ENCODE results near the gene DCPS. TPM values are rescaled to one million over a fixed set of nuclear protein-coding genes. Genes with fewer than 3 reads are reported as not detected.
A peak's percentile ranks its signal among the peaks of the same experiment; 100 is the strongest.

DCPS gene
- total RNA-seq, 1 experiment from 2014 or later, result 34.8 TPM

DNA sequence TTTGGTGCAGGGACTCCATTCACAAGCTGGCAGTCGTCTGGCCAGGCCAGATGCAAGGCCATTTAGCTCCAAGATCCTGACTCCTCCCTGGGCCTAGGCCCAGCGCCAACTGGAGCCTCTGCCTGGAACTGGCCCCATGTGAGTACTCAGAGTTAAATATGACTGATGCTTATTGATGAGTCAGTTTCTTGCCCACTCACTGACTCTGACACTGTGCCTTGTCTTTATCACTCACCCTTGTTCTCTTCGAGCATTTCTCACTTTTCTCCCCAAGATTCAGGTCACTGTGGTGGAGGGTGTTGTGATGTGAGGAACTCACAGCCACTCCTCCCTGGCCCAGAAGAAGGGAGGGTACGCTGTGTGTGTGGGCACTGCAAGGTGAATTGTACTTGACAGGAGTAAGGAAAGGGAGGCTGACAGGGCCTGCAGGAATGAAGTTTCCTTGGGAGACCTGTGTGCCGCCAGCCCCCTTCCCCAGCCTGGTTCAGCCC, 28.4 kb downstream of the DCPS start:
- TF ChIP-seq TCF7L2 (IDR thresholded peaks at IDR 0.05; ENCODE audit: low read depth, low read length), result no peak
- TF ChIP-seq, protein P1, sequence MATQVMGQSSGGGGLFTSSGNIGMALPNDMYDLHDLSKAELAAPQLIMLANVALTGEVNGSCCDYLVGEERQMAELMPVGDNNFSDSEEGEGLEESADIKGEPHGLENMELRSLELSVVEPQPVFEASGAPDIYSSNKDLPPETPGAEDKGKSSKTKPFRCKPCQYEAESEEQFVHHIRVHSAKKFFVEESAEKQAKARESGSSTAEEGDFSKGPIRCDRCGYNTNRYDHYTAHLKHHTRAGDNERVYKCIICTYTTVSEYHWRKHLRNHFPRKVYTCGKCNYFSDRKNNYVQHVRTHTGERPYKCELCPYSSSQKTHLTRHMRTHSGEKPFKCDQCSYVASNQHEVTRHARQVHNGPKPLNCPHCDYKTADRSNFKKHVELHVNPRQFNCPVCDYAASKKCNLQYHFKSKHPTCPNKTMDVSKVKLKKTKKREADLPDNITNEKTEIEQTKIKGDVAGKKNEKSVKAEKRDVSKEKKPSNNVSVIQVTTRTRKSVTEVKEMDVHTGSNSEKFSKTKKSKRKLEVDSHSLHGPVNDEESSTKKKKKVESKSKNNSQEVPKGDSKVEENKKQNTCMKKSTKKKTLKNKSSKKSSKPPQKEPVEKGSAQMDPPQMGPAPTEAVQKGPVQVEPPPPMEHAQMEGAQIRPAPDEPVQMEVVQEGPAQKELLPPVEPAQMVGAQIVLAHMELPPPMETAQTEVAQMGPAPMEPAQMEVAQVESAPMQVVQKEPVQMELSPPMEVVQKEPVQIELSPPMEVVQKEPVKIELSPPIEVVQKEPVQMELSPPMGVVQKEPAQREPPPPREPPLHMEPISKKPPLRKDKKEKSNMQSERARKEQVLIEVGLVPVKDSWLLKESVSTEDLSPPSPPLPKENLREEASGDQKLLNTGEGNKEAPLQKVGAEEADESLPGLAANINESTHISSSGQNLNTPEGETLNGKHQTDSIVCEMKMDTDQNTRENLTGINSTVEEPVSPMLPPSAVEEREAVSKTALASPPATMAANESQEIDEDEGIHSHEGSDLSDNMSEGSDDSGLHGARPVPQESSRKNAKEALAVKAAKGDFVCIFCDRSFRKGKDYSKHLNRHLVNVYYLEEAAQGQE (IDR thresholded peaks at IDR 0.05; ENCODE audit: insufficient read depth in 1 of 2, low read depth in 2 of 2, low read length in 1 of 2), result no peak
- no peak for TF ChIP-seq CTCF (IDR thresholded peaks at IDR 0.05)
- no peak for TF ChIP-seq POLR2AphosphoS5 (IDR thresholded peaks at IDR 0.05; ENCODE audit: low read depth, low read length)
- no peak for TF ChIP-seq SIN3A (IDR thresholded peaks at IDR 0.05; ENCODE audit: borderline replicate concordance, insufficient read depth, low read depth, low read length)
- ATAC-seq (peak; percentile 20; the same call in 1 of the 2 replicates), DNase-seq (ENCODE audit: low read depth, low spot score) (no peak)
- ChIA-PET CTCF (no interaction called here), POLR2A (no interaction called here)
- intact Hi-C loops (cut with micrococcal nuclease; ENCODE audit: unreplicated experiment), result no loop called here
- no peaks in the 10 kb centered on the region for H3K9me3 ChIP-seq (ENCODE audit: control insufficient read depth, insufficient read depth, low read depth, low read length)
- H3K36me3 ChIP-seq (ENCODE audit: control insufficient read depth, insufficient read depth, low read length), result no peaks in the 10 kb centered on the region; the same call in 1 of the 2 replicates
- H3K27me3 ChIP-seq (ENCODE audit: control insufficient read depth, insufficient read depth, low read length), result no peaks in the 10 kb centered on the region
- H3K4me1 ChIP-seq (ENCODE audit: control insufficient read depth, insufficient read depth, low read length), result no peaks in the 10 kb centered on the region; the same call in 1 of the 2 replicates
- no TSS peak for BruUV-seq (replicated peaks)
- H3K4me3 ChIP-seq (ENCODE audit: low read depth in 2 of 2, low read length in 2 of 2), result no peak overlapping the region
- no peak overlapping the region for H3K27ac ChIP-seq (ENCODE audit: low read length)
- in situ Hi-C loops (cut with HindIII; ENCODE audit: low pct_unique_long_range_greater_than_20kb, low sequenced_read_pairs), result no loop called here

DNA sequence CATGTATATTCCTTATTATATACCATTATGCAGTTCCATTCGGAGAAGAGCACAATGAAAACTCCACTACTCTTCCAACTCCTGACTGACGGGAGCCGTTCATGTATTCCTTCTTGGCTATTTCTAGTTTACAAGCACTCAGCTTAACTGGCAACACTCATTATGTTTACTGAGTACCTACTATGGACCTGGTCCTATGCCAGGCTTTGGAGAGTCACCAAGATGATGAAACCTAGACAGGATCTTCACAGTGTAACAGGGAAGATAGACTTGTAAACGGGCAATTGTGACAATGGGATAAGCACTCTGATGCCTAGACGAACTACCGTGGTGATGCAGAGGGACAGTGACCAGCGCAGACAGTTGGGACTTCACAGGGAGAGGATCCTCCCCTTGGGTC, 29.3 kb downstream of the DCPS start:
- no peak overlapping the region for H3K27ac ChIP-seq (ENCODE audit: low read length)
- DNase-seq (ENCODE audit: low read depth, low spot score) (no peak), ATAC-seq (no peak)
- no peaks in the 10 kb centered on the region; the same call in 1 of the 2 replicates for H3K4me1 ChIP-seq (ENCODE audit: control insufficient read depth, insufficient read depth, low read length)
- in situ Hi-C loops (cut with HindIII; ENCODE audit: low pct_unique_long_range_greater_than_20kb, low sequenced_read_pairs) (no loop called here), intact Hi-C loops (cut with micrococcal nuclease; ENCODE audit: unreplicated experiment) (no loop called here)
- TF ChIP-seq POLR2AphosphoS5 (IDR thresholded peaks at IDR 0.05; ENCODE audit: low read depth, low read length) (no peak), CTCF (IDR thresholded peaks at IDR 0.05) (no peak), SIN3A (IDR thresholded peaks at IDR 0.05; ENCODE audit: borderline replicate concordance, insufficient read depth, low read depth, low read length) (no peak), TCF7L2 (IDR thresholded peaks at IDR 0.05; ENCODE audit: low read depth, low read length) (no peak)
- TF ChIP-seq, protein P1 (IDR thresholded peaks at IDR 0.05; ENCODE audit: insufficient read depth in 1 of 2, low read depth in 2 of 2, low read length in 1 of 2), result no peak
- CTCF ChIA-PET, result no interaction called here
- POLR2A ChIA-PET, result no interaction called here
- no peaks in the 10 kb centered on the region for H3K9me3 ChIP-seq (ENCODE audit: control insufficient read depth, insufficient read depth, low read depth, low read length)
- no peak overlapping the region for H3K4me3 ChIP-seq (ENCODE audit: low read depth in 2 of 2, low read length in 2 of 2)
- no peaks in the 10 kb centered on the region; the same call in 1 of the 2 replicates for H3K36me3 ChIP-seq (ENCODE audit: control insufficient read depth, insufficient read depth, low read length)
- no TSS peak for BruUV-seq (replicated peaks)
- no peaks in the 10 kb centered on the region for H3K27me3 ChIP-seq (ENCODE audit: control insufficient read depth, insufficient read depth, low read length)
